ENCODE data around the gene CNTN6.

Gene CNTN6

GRCh38 chr3:1287815-1288214 is 195.0 kb downstream of the CNTN6 start (continued):
- TF ChIP-seq, protein P1, sequence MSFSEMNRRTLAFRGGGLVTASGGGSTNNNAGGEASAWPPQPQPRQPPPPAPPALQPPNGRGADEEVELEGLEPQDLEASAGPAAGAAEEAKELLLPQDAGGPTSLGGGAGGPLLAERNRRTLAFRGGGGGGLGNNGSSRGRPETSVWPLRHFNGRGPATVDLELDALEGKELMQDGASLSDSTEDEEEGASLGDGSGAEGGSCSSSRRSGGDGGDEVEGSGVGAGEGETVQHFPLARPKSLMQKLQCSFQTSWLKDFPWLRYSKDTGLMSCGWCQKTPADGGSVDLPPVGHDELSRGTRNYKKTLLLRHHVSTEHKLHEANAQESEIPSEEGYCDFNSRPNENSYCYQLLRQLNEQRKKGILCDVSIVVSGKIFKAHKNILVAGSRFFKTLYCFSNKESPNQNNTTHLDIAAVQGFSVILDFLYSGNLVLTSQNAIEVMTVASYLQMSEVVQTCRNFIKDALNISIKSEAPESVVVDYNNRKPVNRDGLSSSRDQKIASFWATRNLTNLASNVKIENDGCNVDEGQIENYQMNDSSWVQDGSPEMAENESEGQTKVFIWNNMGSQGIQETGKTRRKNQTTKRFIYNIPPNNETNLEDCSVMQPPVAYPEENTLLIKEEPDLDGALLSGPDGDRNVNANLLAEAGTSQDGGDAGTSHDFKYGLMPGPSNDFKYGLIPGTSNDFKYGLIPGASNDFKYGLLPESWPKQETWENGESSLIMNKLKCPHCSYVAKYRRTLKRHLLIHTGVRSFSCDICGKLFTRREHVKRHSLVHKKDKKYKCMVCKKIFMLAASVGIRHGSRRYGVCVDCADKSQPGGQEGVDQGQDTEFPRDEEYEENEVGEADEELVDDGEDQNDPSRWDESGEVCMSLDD (tag by site-specific recombination; IDR thresholded peaks at IDR 0.05) = no peak

- Histone ChIP-seq H3K27ac (ENCODE audit: extremely low read depth, low read depth, low read length) (no peak overlapping the region), H3K4me3 (ENCODE audit: low read depth, low read length) (no peak overlapping the region), H3K36me3 (ENCODE audit: control insufficient read depth in 2 of 2, insufficient read depth in 1 of 2, low read length in 2 of 2) (no peaks in the 10 kb centered on the region), H3K9me3 (ENCODE audit: control insufficient read depth, insufficient read depth, low read depth, low read length) (no peaks in the 10 kb centered on the region), H3K4me1 (ENCODE audit: control insufficient read depth, insufficient read depth, low read length) (no peaks in the 10 kb centered on the region)
- POLR2A ChIA-PET = no interaction called here
- CTCF ChIA-PET = interaction anchor here (0.7 kb wide), 1 partner anchor 151 kb away, joined by 4 read pairs; no protein-coding TSS in a partner anchor
- TF ChIP-seq ZNF830 (tag by site-specific recombination; IDR thresholded peaks at IDR 0.05; ENCODE audit: low read depth) = no peak
- no peak for TF ChIP-seq ZNF560 (tag by site-specific recombination; IDR thresholded peaks at IDR 0.05; ENCODE audit: borderline replicate concordance)
- no peak for TF ChIP-seq WT1 (tag by site-specific recombination; IDR thresholded peaks at IDR 0.05)
- TF ChIP-seq, protein P2, sequence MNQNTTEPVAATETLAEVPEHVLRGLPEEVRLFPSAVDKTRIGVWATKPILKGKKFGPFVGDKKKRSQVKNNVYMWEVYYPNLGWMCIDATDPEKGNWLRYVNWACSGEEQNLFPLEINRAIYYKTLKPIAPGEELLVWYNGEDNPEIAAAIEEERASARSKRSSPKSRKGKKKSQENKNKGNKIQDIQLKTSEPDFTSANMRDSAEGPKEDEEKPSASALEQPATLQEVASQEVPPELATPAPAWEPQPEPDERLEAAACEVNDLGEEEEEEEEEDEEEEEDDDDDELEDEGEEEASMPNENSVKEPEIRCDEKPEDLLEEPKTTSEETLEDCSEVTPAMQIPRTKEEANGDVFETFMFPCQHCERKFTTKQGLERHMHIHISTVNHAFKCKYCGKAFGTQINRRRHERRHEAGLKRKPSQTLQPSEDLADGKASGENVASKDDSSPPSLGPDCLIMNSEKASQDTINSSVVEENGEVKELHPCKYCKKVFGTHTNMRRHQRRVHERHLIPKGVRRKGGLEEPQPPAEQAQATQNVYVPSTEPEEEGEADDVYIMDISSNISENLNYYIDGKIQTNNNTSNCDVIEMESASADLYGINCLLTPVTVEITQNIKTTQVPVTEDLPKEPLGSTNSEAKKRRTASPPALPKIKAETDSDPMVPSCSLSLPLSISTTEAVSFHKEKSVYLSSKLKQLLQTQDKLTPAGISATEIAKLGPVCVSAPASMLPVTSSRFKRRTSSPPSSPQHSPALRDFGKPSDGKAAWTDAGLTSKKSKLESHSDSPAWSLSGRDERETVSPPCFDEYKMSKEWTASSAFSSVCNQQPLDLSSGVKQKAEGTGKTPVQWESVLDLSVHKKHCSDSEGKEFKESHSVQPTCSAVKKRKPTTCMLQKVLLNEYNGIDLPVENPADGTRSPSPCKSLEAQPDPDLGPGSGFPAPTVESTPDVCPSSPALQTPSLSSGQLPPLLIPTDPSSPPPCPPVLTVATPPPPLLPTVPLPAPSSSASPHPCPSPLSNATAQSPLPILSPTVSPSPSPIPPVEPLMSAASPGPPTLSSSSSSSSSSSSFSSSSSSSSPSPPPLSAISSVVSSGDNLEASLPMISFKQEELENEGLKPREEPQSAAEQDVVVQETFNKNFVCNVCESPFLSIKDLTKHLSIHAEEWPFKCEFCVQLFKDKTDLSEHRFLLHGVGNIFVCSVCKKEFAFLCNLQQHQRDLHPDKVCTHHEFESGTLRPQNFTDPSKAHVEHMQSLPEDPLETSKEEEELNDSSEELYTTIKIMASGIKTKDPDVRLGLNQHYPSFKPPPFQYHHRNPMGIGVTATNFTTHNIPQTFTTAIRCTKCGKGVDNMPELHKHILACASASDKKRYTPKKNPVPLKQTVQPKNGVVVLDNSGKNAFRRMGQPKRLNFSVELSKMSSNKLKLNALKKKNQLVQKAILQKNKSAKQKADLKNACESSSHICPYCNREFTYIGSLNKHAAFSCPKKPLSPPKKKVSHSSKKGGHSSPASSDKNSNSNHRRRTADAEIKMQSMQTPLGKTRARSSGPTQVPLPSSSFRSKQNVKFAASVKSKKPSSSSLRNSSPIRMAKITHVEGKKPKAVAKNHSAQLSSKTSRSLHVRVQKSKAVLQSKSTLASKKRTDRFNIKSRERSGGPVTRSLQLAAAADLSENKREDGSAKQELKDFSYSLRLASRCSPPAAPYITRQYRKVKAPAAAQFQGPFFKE (tag by site-specific recombination; IDR thresholded peaks at IDR 0.05; ENCODE audit: borderline replicate concordance) = no peak
- no peak for TF ChIP-seq ZNF530 (tag by site-specific recombination; IDR thresholded peaks at IDR 0.05; ENCODE audit: low read depth)
- no peak for TF ChIP-seq ZNF610 (tag by site-specific recombination; IDR thresholded peaks at IDR 0.05; ENCODE audit: borderline replicate concordance)
- TF ChIP-seq ZNF501 (tag by site-specific recombination; IDR thresholded peaks at IDR 0.05) = no peak
- no peak for TF ChIP-seq ATF2 (tag by site-specific recombination; IDR thresholded peaks at IDR 0.05; ENCODE audit: low read depth)
- TF ChIP-seq MEIS1 (CRISPR knock-in tag; IDR thresholded peaks at IDR 0.05; ENCODE audit: borderline replicate concordance) = no peak
- no peak for TF ChIP-seq ZSCAN30 (tag by site-specific recombination; IDR thresholded peaks at IDR 0.05)
- TF ChIP-seq, protein P3, sequence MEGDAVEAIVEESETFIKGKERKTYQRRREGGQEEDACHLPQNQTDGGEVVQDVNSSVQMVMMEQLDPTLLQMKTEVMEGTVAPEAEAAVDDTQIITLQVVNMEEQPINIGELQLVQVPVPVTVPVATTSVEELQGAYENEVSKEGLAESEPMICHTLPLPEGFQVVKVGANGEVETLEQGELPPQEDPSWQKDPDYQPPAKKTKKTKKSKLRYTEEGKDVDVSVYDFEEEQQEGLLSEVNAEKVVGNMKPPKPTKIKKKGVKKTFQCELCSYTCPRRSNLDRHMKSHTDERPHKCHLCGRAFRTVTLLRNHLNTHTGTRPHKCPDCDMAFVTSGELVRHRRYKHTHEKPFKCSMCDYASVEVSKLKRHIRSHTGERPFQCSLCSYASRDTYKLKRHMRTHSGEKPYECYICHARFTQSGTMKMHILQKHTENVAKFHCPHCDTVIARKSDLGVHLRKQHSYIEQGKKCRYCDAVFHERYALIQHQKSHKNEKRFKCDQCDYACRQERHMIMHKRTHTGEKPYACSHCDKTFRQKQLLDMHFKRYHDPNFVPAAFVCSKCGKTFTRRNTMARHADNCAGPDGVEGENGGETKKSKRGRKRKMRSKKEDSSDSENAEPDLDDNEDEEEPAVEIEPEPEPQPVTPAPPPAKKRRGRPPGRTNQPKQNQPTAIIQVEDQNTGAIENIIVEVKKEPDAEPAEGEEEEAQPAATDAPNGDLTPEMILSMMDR (tag by site-specific recombination; IDR thresholded peaks at IDR 0.05) = no peak
- no peak for TF ChIP-seq EGR2 (tag by site-specific recombination; IDR thresholded peaks at IDR 0.05; ENCODE audit: low read depth)
- TF ChIP-seq ZNF843 (tag by site-specific recombination; IDR thresholded peaks at IDR 0.05) = no peak
- no peak for TF ChIP-seq HOXD13 (CRISPR knock-in tag; IDR thresholded peaks at IDR 0.05; ENCODE audit: borderline replicate concordance)
- TF ChIP-seq ZNF302 (tag by site-specific recombination; IDR thresholded peaks at IDR 0.05; ENCODE audit: low read depth) = no peak
Measured at GRCh38 chr3:1288805-1289494, 196.1 kb downstream of the CNTN6 start.

Data from HEK293 (cell line).